Stomach (tissue), 4 donors: ENCODE data around the gene PRODH.

Experiments used
- CTCF ChIP-seq, 7 experiments: fragments of 450-650 bp in 4 of 7; fragments of 200-600 bp in 3 of 7; sonication (generic) in 3 of 7; IDR thresholded peaks; one replicate each; pipeline ENCODE4 v1.5.1; 2016 to 2019; ENCODE audit warnings: antibody characterized with exemption in 7 of 7, control low read depth in 2 of 7, mild to moderate bottlenecking in 1 of 7
- EP300 ChIP-seq: sonication (generic); formaldehyde crosslinking; IDR thresholded peaks from one replicate; pipeline ENCODE4 v1.6.1; 2017; ENCODE audit warnings: antibody characterized with exemption
- POLR2A ChIP-seq, 4 donors: fragments of 450-650 bp; IDR thresholded peaks; one replicate each; pipeline ENCODE4 v1.6.1; 2016; ENCODE audit warnings: antibody characterized with exemption in 4 of 4, control low read depth in 2 of 4, mild to moderate bottlenecking in 1 of 4, moderate library complexity in 1 of 4
- POLR2AphosphoS5 ChIP-seq, 3 donors: sonication (generic); formaldehyde crosslinking; IDR thresholded peaks; one replicate each; pipeline ENCODE4 v1.6.1; 2016; ENCODE audit warnings: antibody characterized with exemption in 3 of 3

- no peak for TF ChIP-seq CTCF (IDR thresholded peaks at IDR 0.05)
- no peak for TF ChIP-seq POLR2A (IDR thresholded peaks at IDR 0.05)
- no peak for TF ChIP-seq POLR2AphosphoS5 (IDR thresholded peaks at IDR 0.05)
- no peak for TF ChIP-seq EP300
Measured at GRCh38 chr22:18979957-18980356, 43.9 kb upstream of the PRODH start.
